Measurements from ENCODE around the gene PTTG1. TPM values are rescaled to one million over a fixed set of nuclear protein-coding genes. Genes with fewer than 3 reads are reported as not detected.

Gene PTTG1
- total RNA-seq, 1 experiment from 2014 or later, result 183 TPM

DNA sequence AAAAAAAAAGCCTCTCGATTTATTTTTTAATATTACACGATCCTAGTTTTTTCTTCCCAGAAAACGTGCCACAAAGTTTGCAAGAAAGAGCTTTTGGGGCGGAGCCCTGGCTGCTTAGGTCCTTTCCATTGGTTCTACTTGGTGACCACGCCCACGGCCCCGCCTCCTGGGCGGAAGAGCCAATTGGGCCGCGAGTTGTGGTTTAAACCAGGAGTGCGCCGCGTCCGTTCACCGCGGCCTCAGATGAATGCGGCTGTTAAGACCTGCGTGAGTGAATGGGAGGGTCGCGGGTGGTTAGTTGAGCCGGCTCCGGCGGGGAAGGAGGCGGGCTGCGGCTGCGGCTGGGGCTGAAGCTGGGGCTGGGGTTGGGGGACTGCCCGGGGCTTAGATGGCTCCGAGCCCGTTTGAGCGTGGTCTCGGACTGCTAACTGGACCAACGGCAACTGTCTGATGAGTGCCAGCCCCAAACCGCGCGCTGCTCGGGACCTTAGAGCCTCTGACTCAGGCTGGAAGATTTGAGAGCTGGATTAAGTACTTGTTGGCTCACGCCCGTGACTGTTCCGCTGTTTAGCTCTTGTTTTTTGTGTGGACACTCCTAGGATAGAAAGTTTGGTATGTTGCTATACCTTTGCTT, at the start of gene PTTG1 (continued):
- TF ChIP-seq, protein P1, sequence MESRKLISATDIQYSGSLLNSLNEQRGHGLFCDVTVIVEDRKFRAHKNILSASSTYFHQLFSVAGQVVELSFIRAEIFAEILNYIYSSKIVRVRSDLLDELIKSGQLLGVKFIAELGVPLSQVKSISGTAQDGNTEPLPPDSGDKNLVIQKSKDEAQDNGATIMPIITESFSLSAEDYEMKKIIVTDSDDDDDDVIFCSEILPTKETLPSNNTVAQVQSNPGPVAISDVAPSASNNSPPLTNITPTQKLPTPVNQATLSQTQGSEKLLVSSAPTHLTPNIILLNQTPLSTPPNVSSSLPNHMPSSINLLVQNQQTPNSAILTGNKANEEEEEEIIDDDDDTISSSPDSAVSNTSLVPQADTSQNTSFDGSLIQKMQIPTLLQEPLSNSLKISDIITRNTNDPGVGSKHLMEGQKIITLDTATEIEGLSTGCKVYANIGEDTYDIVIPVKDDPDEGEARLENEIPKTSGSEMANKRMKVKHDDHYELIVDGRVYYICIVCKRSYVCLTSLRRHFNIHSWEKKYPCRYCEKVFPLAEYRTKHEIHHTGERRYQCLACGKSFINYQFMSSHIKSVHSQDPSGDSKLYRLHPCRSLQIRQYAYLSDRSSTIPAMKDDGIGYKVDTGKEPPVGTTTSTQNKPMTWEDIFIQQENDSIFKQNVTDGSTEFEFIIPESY (IDR thresholded peaks at IDR 0.05; ENCODE audit: extremely low read depth, insufficient replicate concordance, low read length), result peak; percentile 32
- TF ChIP-seq EZH2 (IDR thresholded peaks at IDR 0.05), result no peak
- TF ChIP-seq, protein P2, sequence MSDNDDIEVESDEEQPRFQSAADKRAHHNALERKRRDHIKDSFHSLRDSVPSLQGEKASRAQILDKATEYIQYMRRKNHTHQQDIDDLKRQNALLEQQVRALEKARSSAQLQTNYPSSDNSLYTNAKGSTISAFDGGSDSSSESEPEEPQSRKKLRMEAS (IDR thresholded peaks at IDR 0.05), result peak; percentile 76
- peak; percentile 94 for TF ChIP-seq POLR2AphosphoS5 (IDR thresholded peaks at IDR 0.05; ENCODE audit: low read depth, low read length)
- TF ChIP-seq SIN3A (IDR thresholded peaks at IDR 0.05; ENCODE audit: low read depth), result peak; percentile 86

DNA sequence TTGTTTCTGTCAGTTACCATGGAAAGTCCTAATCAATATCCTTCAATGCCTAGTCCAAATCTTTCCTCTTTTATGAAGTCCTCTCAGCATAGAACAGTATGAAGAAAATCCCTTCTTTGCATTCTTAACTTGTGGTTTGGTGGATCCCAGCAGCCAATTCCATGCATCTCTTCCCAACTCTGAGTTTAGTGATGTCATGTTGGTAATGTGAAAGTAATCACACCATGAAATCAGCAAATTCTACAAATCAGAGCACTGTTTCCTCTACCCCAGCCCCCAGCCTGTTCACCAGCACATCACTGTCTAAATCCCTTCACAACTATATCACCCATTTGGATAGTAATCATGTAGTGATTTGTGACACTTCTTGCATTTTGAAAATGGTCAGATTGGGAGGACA, 46.5 kb upstream of the PTTG1 start:
- no peak for ATAC-seq
- Histone ChIP-seq H3K9me2 (ENCODE audit: insufficient read depth) (no peaks in the 10 kb centered on the region), H3K4me3 (replicated peaks in 1 of 2; ENCODE audit: low read depth in 1 of 2, low read length in 2 of 2) (no peak overlapping the region), H3K36me3 (ENCODE audit: control insufficient read depth in 1 of 2, insufficient read depth in 2 of 2, low read length in 2 of 2) (no peaks in the 10 kb centered on the region), H3K9me3 (ENCODE audit: control insufficient read depth in 1 of 2, insufficient read depth in 1 of 2, low read depth in 1 of 2, low read length in 2 of 2) (no peaks in the 10 kb centered on the region), H3K27ac (ENCODE audit: low read depth, low read length) (no peak overlapping the region), H3K27me3 (ENCODE audit: insufficient read depth, low read length) (peaks cover 32% of the 10 kb centered on the region), H3K4me1 (ENCODE audit: control insufficient read depth in 1 of 2, insufficient read depth in 2 of 2, low read length in 2 of 2) (peaks cover 0 to 7% of the 10 kb centered on the region in 2 experiments; a peak in 1 of 4 replicates), H2AFZ (ENCODE audit: low read depth, low read length, poor library complexity, severe bottlenecking) (no peak overlapping the region), H3K4me2 (ENCODE audit: low read length) (no peak overlapping the region), H3K9ac (ENCODE audit: low read length) (no peak overlapping the region), H3K79me2 (ENCODE audit: insufficient read depth, low read length) (no peaks in the 10 kb centered on the region), H4K20me1 (ENCODE audit: insufficient read depth) (no peaks in the 10 kb centered on the region)
- intact Hi-C loops (cut with micrococcal nuclease), result no loop called here
- TF ChIP-seq POLR2AphosphoS5 (IDR thresholded peaks at IDR 0.05; ENCODE audit: low read depth, low read length) (no peak), TCF7L2 (IDR thresholded peaks at IDR 0.05; ENCODE audit: borderline replicate concordance, extremely low read depth, insufficient read depth, insufficient read length) (no peak), ZFX (IDR thresholded peaks at IDR 0.05) (no peak), RAD21 (IDR thresholded peaks at IDR 0.05; ENCODE audit: low read depth) (no peak), EZH2 (IDR thresholded peaks at IDR 0.05) (no peak), SRF (IDR thresholded peaks at IDR 0.05; ENCODE audit: low read depth) (no peak), EZH2phosphoT487 (IDR thresholded peaks at IDR 0.05; ENCODE audit: borderline replicate concordance) (no peak)
- TF ChIP-seq, protein P3, sequence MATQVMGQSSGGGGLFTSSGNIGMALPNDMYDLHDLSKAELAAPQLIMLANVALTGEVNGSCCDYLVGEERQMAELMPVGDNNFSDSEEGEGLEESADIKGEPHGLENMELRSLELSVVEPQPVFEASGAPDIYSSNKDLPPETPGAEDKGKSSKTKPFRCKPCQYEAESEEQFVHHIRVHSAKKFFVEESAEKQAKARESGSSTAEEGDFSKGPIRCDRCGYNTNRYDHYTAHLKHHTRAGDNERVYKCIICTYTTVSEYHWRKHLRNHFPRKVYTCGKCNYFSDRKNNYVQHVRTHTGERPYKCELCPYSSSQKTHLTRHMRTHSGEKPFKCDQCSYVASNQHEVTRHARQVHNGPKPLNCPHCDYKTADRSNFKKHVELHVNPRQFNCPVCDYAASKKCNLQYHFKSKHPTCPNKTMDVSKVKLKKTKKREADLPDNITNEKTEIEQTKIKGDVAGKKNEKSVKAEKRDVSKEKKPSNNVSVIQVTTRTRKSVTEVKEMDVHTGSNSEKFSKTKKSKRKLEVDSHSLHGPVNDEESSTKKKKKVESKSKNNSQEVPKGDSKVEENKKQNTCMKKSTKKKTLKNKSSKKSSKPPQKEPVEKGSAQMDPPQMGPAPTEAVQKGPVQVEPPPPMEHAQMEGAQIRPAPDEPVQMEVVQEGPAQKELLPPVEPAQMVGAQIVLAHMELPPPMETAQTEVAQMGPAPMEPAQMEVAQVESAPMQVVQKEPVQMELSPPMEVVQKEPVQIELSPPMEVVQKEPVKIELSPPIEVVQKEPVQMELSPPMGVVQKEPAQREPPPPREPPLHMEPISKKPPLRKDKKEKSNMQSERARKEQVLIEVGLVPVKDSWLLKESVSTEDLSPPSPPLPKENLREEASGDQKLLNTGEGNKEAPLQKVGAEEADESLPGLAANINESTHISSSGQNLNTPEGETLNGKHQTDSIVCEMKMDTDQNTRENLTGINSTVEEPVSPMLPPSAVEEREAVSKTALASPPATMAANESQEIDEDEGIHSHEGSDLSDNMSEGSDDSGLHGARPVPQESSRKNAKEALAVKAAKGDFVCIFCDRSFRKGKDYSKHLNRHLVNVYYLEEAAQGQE (IDR thresholded peaks at IDR 0.05; ENCODE audit: low read depth), result no peak
- TF ChIP-seq, protein P2 (IDR thresholded peaks at IDR 0.05), result no peak
- BruUV-seq (replicated peaks), result no TSS peak
- CTCF ChIA-PET, result no interaction called here
- POLR2A ChIA-PET, result no interaction called here
- no peak for DNase-seq (ENCODE audit: low read depth, low spot score)
- RAD21 ChIA-PET (ENCODE audit: low non-redundant PET in 1 of 2, low total read pairs in 2 of 2, uncharacterized antibody in 2 of 2, unreplicated experiment in 2 of 2), result no interaction called here
